Transverse colon (tissue), 4 donors: ENCODE measurements around the gene FGD3. TPM values are rescaled to one million over a fixed set of nuclear protein-coding genes. Genes with fewer than 3 reads are reported as not detected.

Experiments used
- DNase-seq: peaks from one replicate; pipeline ENCODE4 v3.0.0-alpha.2; 2019
- H3K27ac ChIP-seq, 4 donors: fragments of 200-600 bp; sonication (generic); 2 replicates each; pipeline ENCODE4 v1.5.1; 2016 to 2018; ENCODE audit warnings: inconsistent platforms in 4 of 4
- H3K27me3 ChIP-seq: fragments of 200-600 bp; sonication (generic); 2 replicates; pipeline ENCODE4 v1.5.1; 2017; ENCODE audit warnings: inconsistent platforms
- H3K36me3 ChIP-seq, 4 donors: fragments of 200-600 bp; sonication (generic); 2 replicates each; pipeline ENCODE4 v1.5.1; 2017 to 2019; ENCODE audit warnings: inconsistent platforms in 4 of 4
- H3K4me1 ChIP-seq, 4 donors: fragments of 200-600 bp; sonication (generic); 2 replicates each; pipeline ENCODE4 v1.5.1; 2017 to 2020; ENCODE audit warnings: inconsistent platforms in 4 of 4
- H3K4me3 ChIP-seq, 4 donors: fragments of 200-600 bp; sonication (generic); 1 replicate in 1 of 4; 2 replicates in 3 of 4; pipeline versions ENCODE4 v1.5.1 to v1.6.1; 2017 to 2019; ENCODE audit warnings: inconsistent platforms in 4 of 4
- H3K9me3 ChIP-seq, 2 donors: fragments of 200-600 bp; sonication (generic); 2 replicates each; pipeline ENCODE4 v1.5.1; 2017 to 2019; ENCODE audit warnings: inconsistent platforms in 2 of 2
- CTCF ChIP-seq, 5 experiments: fragments of 200-600 bp in 3 of 5; fragments of 450-650 bp in 2 of 5; sonication (generic) in 3 of 5; IDR thresholded peaks; 1 replicate in 2 of 5; 2 replicates in 3 of 5; pipeline ENCODE4 v1.5.1; 2016 to 2017; ENCODE audit warnings: antibody characterized with exemption in 5 of 5, inconsistent platforms in 3 of 5, mild to moderate bottlenecking in 2 of 5, moderate library complexity in 1 of 5
- EP300 ChIP-seq: sonication (generic); formaldehyde crosslinking; IDR thresholded peaks from one replicate; pipeline ENCODE4 v1.6.1; 2017; ENCODE audit warnings: antibody characterized with exemption, low read depth
- POLR2A ChIP-seq: fragments of 450-650 bp; IDR thresholded peaks from one replicate; pipeline ENCODE4 v1.6.1; 2016; ENCODE audit warnings: antibody characterized with exemption, mild to moderate bottlenecking, moderate library complexity
- POLR2AphosphoS5 ChIP-seq, 3 donors: sonication (generic); formaldehyde crosslinking; IDR thresholded peaks; one replicate each; pipeline ENCODE4 v1.6.1; 2016; ENCODE audit warnings: antibody characterized with exemption in 3 of 3
- WGBS, 2 donors: methylation state at CpG; one replicate each; pipeline ENCODE4 v1.1.5; 2018; ENCODE audit warnings: low coverage in 1 of 2; 5-methylcytosine and 5-hydroxymethylcytosine counted together
- in situ Hi-C, 4 donors: fragments of 200-750 bp; cut with MboI; loops; one replicate each; pipeline versions ENCODE4 v1.15.0 to v1.15.1; 2017; ENCODE audit warnings: low sequenced_read_pairs in 3 of 4, low pct_ligation_motif_present in 1 of 4, low pct_unique_long_range_greater_than_20kb in 1 of 4
- intact Hi-C: fragments of 100-400 bp; cut with DNase I; formaldehyde crosslinking; loops from one replicate; pipeline ENCODE4 v1.15.1; 2023; ENCODE audit warnings: low total_unique reads
- total RNA-seq, 4 donors: library from RNA; depleted of rRNA; stranded (reverse); fragments of >200 nt; gene quantifications; one replicate each; pipeline ENCODE4 v1.1.0, GENCODE V29; 2016

The FGD3 gene
- total RNA-seq, 4 donors from 2014 or later = 5.2 to 9.7 (median 6.0) TPM; not detected in 1

DNA sequence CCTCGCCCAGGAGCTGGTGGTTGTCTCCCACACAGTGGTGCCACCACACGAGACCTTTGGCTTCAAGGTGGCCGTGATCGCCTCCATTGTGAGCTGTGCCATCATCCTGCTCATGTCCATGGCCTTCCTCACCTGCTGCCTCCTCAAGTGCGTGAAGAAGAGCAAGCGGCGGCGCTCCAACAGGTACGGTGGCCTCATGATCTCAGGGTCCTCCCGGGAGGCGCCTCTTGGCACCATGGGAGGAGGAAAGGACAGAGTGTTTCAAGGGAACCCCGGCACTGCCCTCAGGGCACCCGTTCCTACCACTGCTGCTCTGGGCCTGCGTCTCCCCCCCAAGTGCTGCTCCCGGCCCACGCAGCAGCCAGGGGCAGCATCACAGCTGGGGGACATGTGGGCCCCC, 130.5 kb downstream of the FGD3 start:
- in situ Hi-C loops = no loop called here
- H3K9me3 ChIP-seq = no peaks in the 10 kb centered on the region
- no peaks in the 10 kb centered on the region for H3K27me3 ChIP-seq
- H3K4me3 ChIP-seq = no peak overlapping the region
- no peak overlapping the region for H3K27ac ChIP-seq
- no peak for TF ChIP-seq POLR2AphosphoS5 (IDR thresholded peaks at IDR 0.05)
- TF ChIP-seq POLR2A = no peak
- no peak for TF ChIP-seq CTCF (IDR thresholded peaks at IDR 0.05)
- TF ChIP-seq EP300 = no peak
- H3K4me1 ChIP-seq = peaks cover 0 to 2% (median 1%) of the 10 kb centered on the region in 4 donors
- intact Hi-C loops = no loop called here
- no peaks in the 10 kb centered on the region for H3K36me3 ChIP-seq
- DNase-seq = no peak
- WGBS, 2 donors = 96% methylated on average over 15 of the region's 16 CpGs; no CpG with 5 or more reads in 1 of the 2 donors

DNA sequence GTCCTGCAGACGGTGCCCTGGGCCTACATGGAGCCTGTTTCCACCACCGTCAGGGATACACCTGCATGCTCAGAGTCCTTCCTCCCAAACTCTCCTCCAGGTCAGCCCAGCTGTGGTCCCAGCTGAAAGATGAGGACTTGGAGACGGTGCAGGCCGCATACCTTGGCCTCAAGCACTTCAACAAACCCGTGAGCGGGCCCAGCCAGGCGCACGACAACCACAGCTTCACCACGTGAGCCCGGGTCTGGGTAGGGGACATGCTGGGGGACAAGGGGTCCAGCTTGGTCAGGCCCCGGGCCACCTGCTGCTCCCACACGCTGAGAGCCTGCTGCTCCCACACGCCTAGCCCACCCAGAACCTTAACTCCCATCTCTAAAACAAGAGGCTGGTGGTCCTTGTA, 132.0 kb downstream of the FGD3 start:
- intact Hi-C loops (no loop called here), in situ Hi-C loops (no loop called here)
- WGBS, 2 donors = 96% methylated on average over 13 of the region's 13 CpGs; no CpG with 5 or more reads in 1 of the 2 donors
- Histone ChIP-seq H3K27me3 (no peaks in the 10 kb centered on the region), H3K4me1 (no peaks in the 10 kb centered on the region), H3K9me3 (no peaks in the 10 kb centered on the region), H3K27ac (no peak overlapping the region), H3K36me3 (no peaks in the 10 kb centered on the region), H3K4me3 (no peak overlapping the region)
- no peak for TF ChIP-seq POLR2AphosphoS5 (IDR thresholded peaks at IDR 0.05)
- TF ChIP-seq POLR2A = no peak
- no peak for TF ChIP-seq CTCF (IDR thresholded peaks at IDR 0.05)
- TF ChIP-seq EP300 = no peak
- DNase-seq = peak; percentile 2

DNA sequence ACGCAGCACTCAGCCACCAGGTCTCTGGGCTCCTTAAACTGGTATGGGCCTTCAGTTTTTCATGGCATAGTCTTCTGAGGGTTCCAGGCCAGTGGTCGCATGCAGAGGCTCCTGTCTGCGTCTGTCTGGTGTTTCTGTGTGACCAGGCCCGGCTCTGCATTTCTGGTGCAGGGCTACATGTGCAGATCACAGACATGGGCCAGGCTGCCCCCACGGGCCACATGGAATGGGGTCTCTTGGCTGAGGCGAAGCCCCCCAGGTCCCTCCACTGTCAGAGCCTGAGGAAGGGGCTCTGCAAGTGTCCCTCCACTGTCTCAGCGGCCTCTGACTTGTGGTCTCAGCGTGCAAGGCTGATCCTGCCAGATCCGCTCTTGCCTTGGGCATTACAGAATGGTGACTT, 133.1 kb downstream of the FGD3 start:
- intact Hi-C loops = no loop called here
- H3K36me3 ChIP-seq = no peaks in the 10 kb centered on the region
- H3K27me3 ChIP-seq = no peaks in the 10 kb centered on the region
- TF ChIP-seq POLR2A (no peak), EP300 (no peak), POLR2AphosphoS5 (IDR thresholded peaks at IDR 0.05) (no peak), CTCF (IDR thresholded peaks at IDR 0.05) (no peak)
- H3K9me3 ChIP-seq = no peaks in the 10 kb centered on the region
- no peak overlapping the region for H3K27ac ChIP-seq
- H3K4me1 ChIP-seq = no peaks in the 10 kb centered on the region
- in situ Hi-C loops = no loop called here
- DNase-seq = no peak
- no peak overlapping the region for H3K4me3 ChIP-seq
- WGBS, 2 donors = 88 to 100% methylated on average over 2 to 9 of the region's 9 CpGs

DNA sequence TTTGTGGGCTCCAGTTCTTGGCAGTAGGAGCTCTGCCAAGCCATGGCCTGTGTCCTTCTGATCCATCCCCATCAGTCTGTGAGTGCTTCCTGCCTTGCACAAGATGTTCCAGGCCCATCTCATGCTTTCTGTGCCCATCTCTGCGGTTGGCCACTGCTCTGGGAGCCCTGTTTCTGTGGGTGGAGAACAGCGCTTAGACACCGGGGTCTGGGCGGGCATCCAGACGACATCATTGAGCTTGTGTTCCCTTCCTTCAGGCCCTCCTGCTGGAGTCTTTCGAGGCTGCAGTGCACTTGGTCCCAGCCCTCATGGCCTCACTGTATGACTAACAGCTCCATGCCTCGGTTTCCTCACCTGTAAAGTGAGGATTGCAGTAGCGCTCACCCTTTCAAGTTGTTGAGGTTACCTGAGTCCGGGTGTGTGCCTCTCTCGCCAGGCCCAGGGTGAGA, 133.8 kb downstream of the FGD3 start:
- Histone ChIP-seq H3K4me1 (no peaks in the 10 kb centered on the region), H3K36me3 (no peaks in the 10 kb centered on the region), H3K9me3 (no peaks in the 10 kb centered on the region), H3K4me3 (no peak overlapping the region), H3K27me3 (no peaks in the 10 kb centered on the region), H3K27ac (no peak overlapping the region)
- DNase-seq = peak; percentile 4
- in situ Hi-C loops = no loop called here
- intact Hi-C loops = no loop called here
- 94% methylated on average over 10 of the region's 10 CpGs; no CpG with 5 or more reads in 1 of the 2 donors for WGBS, 2 donors
- TF ChIP-seq POLR2AphosphoS5 (IDR thresholded peaks at IDR 0.05) (no peak), POLR2A (no peak)

- in situ Hi-C loops = no loop called here
- Histone ChIP-seq H3K27ac (no peak overlapping the region), H3K4me3 (no peak overlapping the region), H3K36me3 (no peaks in the 10 kb centered on the region), H3K27me3 (no peaks in the 10 kb centered on the region), H3K4me1 (no peaks in the 10 kb centered on the region), H3K9me3 (no peaks in the 10 kb centered on the region)
- 37 to 66% methylated on average over 3 of the region's 3 CpGs for WGBS, 2 donors
- DNase-seq = no peak
- intact Hi-C loops = no loop called here
- TF ChIP-seq POLR2A (no peak), EP300 (no peak), CTCF (IDR thresholded peaks at IDR 0.05) (no peak), POLR2AphosphoS5 (IDR thresholded peaks at IDR 0.05) (no peak)
These were observed 134.6 kb downstream of the FGD3 start for GRCh38 chr9:93081931-93082330.
